Astrocyte (in vitro differentiated cells and primary cell): ENCODE measurements around the gene KCTD11.
"Not testable (repeated sequence)": the region's sequence is repeated elsewhere in the genome, so short reads cannot be mapped to it uniquely, and the experiment has no call there.

Experiments used
- EZH2 ChIP-seq: IDR thresholded peaks from 2 replicates; pipeline ENCODE4 v1.6.1; 2012; ENCODE audit warnings: mild to moderate bottlenecking, low read length, inconsistent platforms; ENCODE audit not compliant: insufficient read depth
- TF ChIP-seq, protein P1 (sequence below): IDR thresholded peaks from 2 replicates; pipeline ENCODE4 v1.5.1; 2011; ENCODE audit warnings: low read depth, mild to moderate bottlenecking, inconsistent platforms, low read length, moderate library complexity; ENCODE audit not compliant: insufficient read depth

DNA sequence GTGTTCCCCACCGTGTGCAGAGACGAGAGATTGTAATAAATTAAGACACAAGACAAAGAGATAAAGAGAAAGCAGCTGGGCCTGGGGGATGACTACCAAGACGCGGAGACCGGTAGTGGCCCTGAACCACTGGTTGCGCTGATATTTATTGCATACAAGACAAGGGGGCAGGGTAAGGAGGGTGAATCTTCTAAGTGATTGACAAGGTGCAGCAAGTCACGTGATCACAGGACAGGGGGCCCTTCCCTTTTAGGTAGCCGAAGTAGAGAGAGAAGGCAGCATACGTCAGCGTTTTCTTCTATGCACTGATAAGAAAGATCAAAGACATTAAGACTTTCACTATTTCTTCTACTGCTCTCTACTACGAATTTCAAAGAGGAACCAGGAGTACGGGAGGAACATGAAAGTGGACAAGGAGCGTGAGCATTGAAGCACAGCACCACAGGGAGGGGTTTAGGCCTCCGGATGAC is 19.3 kb upstream of the KCTD11 start:
- TF ChIP-seq, protein P1, sequence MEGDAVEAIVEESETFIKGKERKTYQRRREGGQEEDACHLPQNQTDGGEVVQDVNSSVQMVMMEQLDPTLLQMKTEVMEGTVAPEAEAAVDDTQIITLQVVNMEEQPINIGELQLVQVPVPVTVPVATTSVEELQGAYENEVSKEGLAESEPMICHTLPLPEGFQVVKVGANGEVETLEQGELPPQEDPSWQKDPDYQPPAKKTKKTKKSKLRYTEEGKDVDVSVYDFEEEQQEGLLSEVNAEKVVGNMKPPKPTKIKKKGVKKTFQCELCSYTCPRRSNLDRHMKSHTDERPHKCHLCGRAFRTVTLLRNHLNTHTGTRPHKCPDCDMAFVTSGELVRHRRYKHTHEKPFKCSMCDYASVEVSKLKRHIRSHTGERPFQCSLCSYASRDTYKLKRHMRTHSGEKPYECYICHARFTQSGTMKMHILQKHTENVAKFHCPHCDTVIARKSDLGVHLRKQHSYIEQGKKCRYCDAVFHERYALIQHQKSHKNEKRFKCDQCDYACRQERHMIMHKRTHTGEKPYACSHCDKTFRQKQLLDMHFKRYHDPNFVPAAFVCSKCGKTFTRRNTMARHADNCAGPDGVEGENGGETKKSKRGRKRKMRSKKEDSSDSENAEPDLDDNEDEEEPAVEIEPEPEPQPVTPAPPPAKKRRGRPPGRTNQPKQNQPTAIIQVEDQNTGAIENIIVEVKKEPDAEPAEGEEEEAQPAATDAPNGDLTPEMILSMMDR: not testable (repeated sequence)
- not testable (repeated sequence) for TF ChIP-seq EZH2
